Psoas muscle (tissue), 8 donors: ENCODE measurements around the gene ZCCHC7. TPM values are rescaled to one million over a fixed set of nuclear protein-coding genes. Genes with fewer than 3 reads are reported as not detected.
"Not testable (repeated sequence)": the region's sequence is repeated elsewhere in the genome, so short reads cannot be mapped to it uniquely, and the experiment has no call there.

Source experiments
- ATAC-seq, 4 donors: fragments of 200-7000 bp; cut with Tn5 transposase; one replicate each; pipeline ENCODE4 v1.9.1; 2020; ENCODE audit warnings: moderate library complexity in 3 of 4, mild to moderate bottlenecking in 2 of 4
- DNase-seq, 2 donors: peaks; one replicate each; pipeline ENCODE4 v3.0.0-alpha.2; 2020
- H3K27ac ChIP-seq: fragments of 200-600 bp; one replicate; pipeline ENCODE4 v1.8.0; 2022
- H3K27me3 ChIP-seq, 3 donors: fragments of 200-600 bp in 1 of 3; one replicate each; pipeline versions ENCODE4 v1.6.1 to v1.8.0; 2013 to 2022; ENCODE audit warnings: low read length in 2 of 3, mild to moderate bottlenecking in 2 of 3, moderate library complexity in 1 of 3; ENCODE audit not compliant: insufficient read depth in 3 of 3
- H3K36me3 ChIP-seq, 2 donors: fragments of 200-600 bp in 1 of 2; one replicate each; pipeline versions ENCODE4 v1.6.1 to v1.8.0; 2013 to 2022; ENCODE audit warnings: low read depth in 1 of 2, mild to moderate bottlenecking in 1 of 2, moderate library complexity in 1 of 2; ENCODE audit not compliant: insufficient read depth in 1 of 2
- H3K4me1 ChIP-seq: fragments of 200-600 bp; one replicate; pipeline ENCODE4 v1.8.0; 2022
- H3K4me3 ChIP-seq: fragments of 200-600 bp; one replicate; pipeline ENCODE4 v1.8.0; 2022; ENCODE audit warnings: mild to moderate bottlenecking
- H3K9me3 ChIP-seq: fragments of 200-600 bp; one replicate; pipeline ENCODE4 v1.8.0; 2022
- CTCF ChIP-seq: fragments of 200-600 bp; IDR thresholded peaks from one replicate; pipeline ENCODE4 v1.8.0; 2022; ENCODE audit warnings: antibody characterized with exemption
- WGBS, 3 donors: extraction: QIAGEN DNeasy Blood & Tissue Kit; methylation state at CpG; one replicate each; pipeline versions ENCODE4 v1.1.6 to v1.1.7; 2013; 5-methylcytosine and 5-hydroxymethylcytosine counted together
- intact Hi-C, 2 donors: fragments of 100-400 bp; cut with DNase I; formaldehyde crosslinking; loops; one replicate each; pipeline versions ENCODE4 v1.11.0 to v1.14.2; 2022
- polyA plus RNA-seq, 3 donors: library from polyadenylated mRNA; stranded (reverse); fragments of 200-250 nt; gene quantifications; one replicate each; pipeline ENCODE4 v1.2.3, GENCODE V29; 2013
- total RNA-seq, 4 donors: library from RNA; stranded (reverse); fragmentation: NEBNext Ultra II Directional in 2 of 4; extraction: Animal tissue kit (Norgen Biotek cat#: 25700) in 2 of 4; gene quantifications; one replicate each; pipeline versions ENCODE4 v1.2.1 to v1.2.4, GENCODE V29; 2021 to 2023
- donor health status: healthy with polysubstance abuse.
- donor health status: DM: no; HTN: no; CAD: no; lungs with moderate emphysema.
- donor health status: Bipolar disorder and iron deficiency.
- donor health status: healthy.
- donor health status: DM: yes; HTN: yes; CAD: no.
- donor health status: DM: no; HTN: no; CAD: no.
- donor health status: DM: no; HTN: no; CAD: no.
- donor health status: DM: yes; HTN: yes; CAD: no.

The ZCCHC7 gene
- total and polyA plus RNA-seq, 7 donors = 6.2 to 10.3 (median 7.3) TPM

GRCh38 chr9:37287317-37287716 is 166.9 kb downstream of the ZCCHC7 start:
- Histone ChIP-seq H3K27ac (no peak overlapping the region), H3K27me3 (no peaks in the 10 kb centered on the region), H3K9me3 (no peaks in the 10 kb centered on the region), H3K36me3 (no peaks in the 10 kb centered on the region), H3K4me3 (no peak overlapping the region), H3K4me1 (no peaks in the 10 kb centered on the region)
- WGBS, 3 donors = 69 to 81% (median 80%) methylated on average over 4 of the region's 4 CpGs
- ATAC-seq (no peak), DNase-seq (no peak)
- intact Hi-C loops = no loop called here
- TF ChIP-seq CTCF = no peak

DNA sequence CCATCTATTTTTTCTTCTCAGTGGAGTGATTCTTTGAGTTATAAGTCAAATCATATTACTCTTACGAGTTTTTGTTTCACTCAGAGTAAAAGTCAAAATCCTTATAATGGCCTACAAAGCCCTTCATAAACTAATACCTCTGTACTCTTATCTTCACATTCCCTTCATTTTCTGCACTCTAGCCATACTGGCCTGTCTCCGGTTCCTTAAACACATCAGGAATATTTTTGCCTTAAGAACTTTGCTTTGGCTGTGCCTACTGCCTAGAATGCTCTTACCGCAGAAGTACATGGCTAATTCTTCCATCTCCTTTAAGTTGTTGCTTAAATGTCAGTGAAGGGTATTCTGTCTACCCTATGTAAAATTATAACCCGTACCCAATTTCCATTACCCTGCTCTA is 169.3 kb downstream of the ZCCHC7 start:
- TF ChIP-seq CTCF = no peak
- intact Hi-C loops = no loop called here
- 96 to 97% (median 97%) methylated on average over 4 of the region's 4 CpGs for WGBS, 3 donors
- Histone ChIP-seq H3K4me1 (peaks cover 3% of the 10 kb centered on the region), H3K9me3 (no peaks in the 10 kb centered on the region), H3K27me3 (no peaks in the 10 kb centered on the region), H3K36me3 (no peaks in the 10 kb centered on the region), H3K4me3 (no peak overlapping the region), H3K27ac (no peak overlapping the region)
- DNase-seq (no peak), ATAC-seq (no peak)

GRCh38 chr9:37290366-37290939 is 170.1 kb downstream of the ZCCHC7 start:
- TF ChIP-seq CTCF = no peak
- intact Hi-C loops = no loop called here
- WGBS, 3 donors = 89 to 93% (median 93%) methylated on average over 7 of the region's 7 CpGs
- Histone ChIP-seq H3K27me3 (no peaks in the 10 kb centered on the region), H3K36me3 (no peaks in the 10 kb centered on the region), H3K9me3 (no peaks in the 10 kb centered on the region), H3K4me1 (peaks cover 3% of the 10 kb centered on the region), H3K4me3 (no peak overlapping the region), H3K27ac (no peak overlapping the region)
- DNase-seq = no peak
- no peak for ATAC-seq

DNA sequence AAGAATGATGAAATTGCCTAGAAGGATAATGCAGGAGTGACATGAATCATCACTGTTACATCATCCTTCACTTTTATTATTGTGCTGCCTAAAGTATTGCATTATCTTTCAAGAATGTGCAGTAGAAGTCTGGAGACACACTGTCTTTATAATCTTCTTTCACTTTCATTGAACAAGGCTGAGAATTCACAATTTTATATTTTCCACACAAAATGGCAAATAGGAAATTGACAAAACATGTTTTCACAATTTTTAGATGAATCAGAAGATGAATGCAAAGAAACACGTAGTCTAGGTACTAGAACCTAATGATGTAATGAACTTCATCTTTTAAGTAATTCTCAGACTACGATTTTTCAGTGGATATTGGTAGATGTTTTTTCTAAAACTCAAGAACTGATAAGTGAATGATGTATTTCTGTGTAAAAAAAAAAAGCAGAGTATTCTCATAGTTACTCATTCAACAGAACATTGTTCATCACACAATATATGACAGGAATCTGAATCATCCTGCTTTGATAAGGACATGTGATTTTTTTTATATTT is 170.6 kb downstream of the ZCCHC7 start:
- Histone ChIP-seq H3K36me3 (no peaks in the 10 kb centered on the region), H3K4me3 (no peak overlapping the region), H3K9me3 (no peaks in the 10 kb centered on the region), H3K27me3 (no peaks in the 10 kb centered on the region), H3K27ac (no peak overlapping the region), H3K4me1 (peaks cover 3% of the 10 kb centered on the region)
- DNase-seq (no peak), ATAC-seq (peak in 1 of 4 donors; percentile 53)
- intact Hi-C loops = no loop called here
- no peak for TF ChIP-seq CTCF
- WGBS, 3 donors = 85 to 90% (median 89%) methylated on average over 2 of the region's 2 CpGs

GRCh38 chr9:37291612-37292238 is 171.4 kb downstream of the ZCCHC7 start:
- H3K4me1 ChIP-seq, H3K9me3 ChIP-seq, H3K4me3 ChIP-seq, H3K27ac ChIP-seq, H3K27me3 ChIP-seq, H3K36me3 ChIP-seq, intact Hi-C loops, DNase-seq, ATAC-seq: not testable (repeated sequence)
- 97% methylated on average over 10 of the region's 10 CpGs for WGBS, 3 donors
